MM.1S (cell line): ENCODE measurements around the gene BEST4.
A peak's percentile ranks its signal among the peaks of the same experiment; 100 is the strongest.

ENCODE experiments used
- DNase-seq: peaks from one replicate; pipeline ENCODE4 v3.0.0-alpha.2; 2015
- H2AFZ ChIP-seq: fragments of 300-600 bp; sonication (generic); 2 replicates; pipeline ENCODE4 v1.6.0; 2016; ENCODE audit warnings: antibody characterized with exemption, low read length
- H3F3A ChIP-seq: fragments of 300-600 bp; sonication (generic); 2 replicates; pipeline ENCODE4 v1.6.1; 2016; ENCODE audit warnings: mild to moderate bottlenecking, antibody characterized with exemption, low read length, moderate library complexity, mixed read lengths; ENCODE audit not compliant: insufficient read depth
- H3K27ac ChIP-seq: fragments of 300-600 bp; sonication (generic); 2 replicates; pipeline ENCODE4 v1.5.1; 2016; ENCODE audit warnings: mild to moderate bottlenecking, low read length
- H3K27me3 ChIP-seq: fragments of 300-600 bp; sonication (generic); replicated peaks from 2 replicates; pipeline ENCODE4 v1.6.0; 2016; ENCODE audit warnings: low read length; ENCODE audit not compliant: insufficient read depth
- H3K36me3 ChIP-seq: fragments of 300-600 bp; sonication (generic); replicated peaks from 2 replicates; pipeline ENCODE4 v1.6.1; 2016; ENCODE audit warnings: mild to moderate bottlenecking, low read length, mixed read lengths; ENCODE audit not compliant: insufficient read depth
- H3K4me1 ChIP-seq: fragments of 300-600 bp; sonication (generic); 2 replicates; pipeline ENCODE4 v1.6.1; 2016; ENCODE audit warnings: low read length, mixed read lengths
- H3K4me2 ChIP-seq: fragments of 300-600 bp; sonication (generic); 2 replicates; pipeline ENCODE4 v1.6.0; 2016; ENCODE audit warnings: low read depth, low read length
- H3K4me3 ChIP-seq: fragments of 300-600 bp; sonication (generic); 2 replicates; pipeline ENCODE4 v1.5.1; 2016; ENCODE audit warnings: low read length, mixed read lengths
- H3K79me2 ChIP-seq: fragments of 300-600 bp; sonication (generic); 2 replicates; pipeline ENCODE4 v1.6.1; 2016; ENCODE audit warnings: mixed run types, low read length, mixed read lengths
- H3K9ac ChIP-seq: fragments of 300-600 bp; sonication (generic); 2 replicates; pipeline ENCODE4 v1.6.1; 2016; ENCODE audit warnings: low read length, mixed read lengths
- H3K9me2 ChIP-seq: fragments of 300-600 bp; sonication (generic); replicated peaks from 2 replicates; pipeline ENCODE4 v1.6.1; 2016; ENCODE audit warnings: mild to moderate bottlenecking, low read length, mixed read lengths; ENCODE audit not compliant: insufficient read depth
- H3K9me3 ChIP-seq: fragments of 300-600 bp; sonication (generic); replicated peaks from 2 replicates; pipeline ENCODE4 v1.6.1; 2016; ENCODE audit warnings: mild to moderate bottlenecking, low read length, mixed read lengths; ENCODE audit not compliant: insufficient read depth
- H4K20me1 ChIP-seq: fragments of 300-600 bp; sonication (generic); 2 replicates; pipeline ENCODE4 v1.6.1; 2016; ENCODE audit warnings: mild to moderate bottlenecking, low read length, moderate library complexity, mixed read lengths; ENCODE audit not compliant: insufficient read depth
- CTCF ChIP-seq: fragments of 300-600 bp; sonication (generic); IDR thresholded peaks from 2 replicates; pipeline ENCODE4 v1.5.1; 2016; ENCODE audit warnings: antibody characterized with exemption, low read length, mixed read lengths
- EZH2 ChIP-seq: fragments of 300-600 bp; sonication (generic); optimal IDR thresholded peaks from 2 replicates; pipeline ENCODE3; 2017; ENCODE audit warnings: low read depth, mild to moderate bottlenecking, antibody characterized with exemption, low read length, mixed read lengths
- EZH2phosphoT487 ChIP-seq: fragments of 300-600 bp; sonication (generic); IDR thresholded peaks from 2 replicates; pipeline ENCODE4 v1.6.1; 2018; ENCODE audit warnings: antibody characterized with exemption, low read length

BEST4 gene

GRCh38 chr1:44808938-44809917, 21.3 kb upstream of the BEST4 start:
- no peaks in the 10 kb centered on the region for H3K79me2 ChIP-seq
- H3K9me2 ChIP-seq = no peaks in the 10 kb centered on the region
- peak overlapping the region; percentile 54; the same call in 1 of the 2 replicates for H3K27ac ChIP-seq
- H3K27me3 ChIP-seq = no peaks in the 10 kb centered on the region
- H3F3A ChIP-seq = peaks cover 11% of the 10 kb centered on the region; the same call in 1 of the 2 replicates
- DNase-seq = peak; percentile 69
- no peaks in the 10 kb centered on the region for H4K20me1 ChIP-seq
- peak overlapping the region; percentile 52 for H2AFZ ChIP-seq
- no peak overlapping the region for H3K4me3 ChIP-seq
- peak overlapping the region; percentile 7; the same call in 1 of the 2 replicates for H3K4me2 ChIP-seq
- TF ChIP-seq CTCF (no peak), EZH2 (no peak), EZH2phosphoT487 (no peak)
- no peaks in the 10 kb centered on the region for H3K36me3 ChIP-seq
- no peak overlapping the region for H3K9ac ChIP-seq
- H3K9me3 ChIP-seq = no peaks in the 10 kb centered on the region
- peaks cover 19% of the 10 kb centered on the region for H3K4me1 ChIP-seq

GRCh38 chr1:44808063-44808937, 20.3 kb upstream of the BEST4 start, which contains the start of gene BTBD19:
TSS of gene BTBD19 (plus strand) at chr1:44808523. CDS start at chr1:44808821, 298 bp downstream.
- H3K27ac ChIP-seq = peak within 1 kb of the TSS; percentile 54; the same call in 1 of the 2 replicates
- no peak for DNase-seq
- no peaks in the 10 kb centered on the region for H3K36me3 ChIP-seq
- H3K27me3 ChIP-seq = no peaks in the 10 kb centered on the region
- no peaks in the 10 kb centered on the region for H3K9me2 ChIP-seq
- peak within 1 kb of the TSS; percentile 52 for H2AFZ ChIP-seq
- H3K9ac ChIP-seq = no peak within 1 kb of the TSS
- peaks cover 19% of the 10 kb centered on the region for H3K4me1 ChIP-seq
- no peaks in the 10 kb centered on the region for H4K20me1 ChIP-seq
- H3K4me2 ChIP-seq = peak within 1 kb of the TSS; percentile 7; the same call in 1 of the 2 replicates
- no peaks in the 10 kb centered on the region for H3K9me3 ChIP-seq
- no peak for TF ChIP-seq CTCF
- TF ChIP-seq EZH2phosphoT487 = no peak
- no peak for TF ChIP-seq EZH2
- no peak within 1 kb of the TSS for H3K4me3 ChIP-seq
- peaks cover 11% of the 10 kb centered on the region; the same call in 1 of the 2 replicates for H3F3A ChIP-seq
- H3K79me2 ChIP-seq = no peaks in the 10 kb centered on the region

GRCh38 chr1:44807364-44808062, 19.5 kb upstream of the BEST4 start:
- peaks cover 19% of the 10 kb centered on the region for H3K4me1 ChIP-seq
- no peak overlapping the region for H3K9ac ChIP-seq

More at GRCh38 chr1:44807364-44808062, 19.5 kb upstream of the BEST4 start:
- TF ChIP-seq CTCF (no peak), EZH2 (no peak), EZH2phosphoT487 (no peak)
- Histone ChIP-seq H3K79me2 (no peaks in the 10 kb centered on the region), H3K27me3 (no peaks in the 10 kb centered on the region), H3K4me2 (no peak overlapping the region), H3F3A (peaks cover 11% of the 10 kb centered on the region; the same call in 1 of the 2 replicates), H3K9me2 (no peaks in the 10 kb centered on the region), H3K4me3 (no peak overlapping the region), H3K36me3 (no peaks in the 10 kb centered on the region), H2AFZ (no peak overlapping the region), H3K9me3 (no peaks in the 10 kb centered on the region), H4K20me1 (no peaks in the 10 kb centered on the region), H3K27ac (no peak overlapping the region)
- DNase-seq = no peak
